GM19438 (cell line): Measurements from ENCODE around the gene NBAS.
A peak's percentile ranks its signal among the peaks of the same experiment; 100 is the strongest.

ENCODE experiments used
- ATAC-seq: cut with Tn5 transposase; IDR thresholded peaks from one replicate; pipeline ENCODE4 v1.9.1; 2021; ENCODE audit warnings: low read depth; ENCODE audit not compliant: unreplicated experiment

The NBAS gene

DNA sequence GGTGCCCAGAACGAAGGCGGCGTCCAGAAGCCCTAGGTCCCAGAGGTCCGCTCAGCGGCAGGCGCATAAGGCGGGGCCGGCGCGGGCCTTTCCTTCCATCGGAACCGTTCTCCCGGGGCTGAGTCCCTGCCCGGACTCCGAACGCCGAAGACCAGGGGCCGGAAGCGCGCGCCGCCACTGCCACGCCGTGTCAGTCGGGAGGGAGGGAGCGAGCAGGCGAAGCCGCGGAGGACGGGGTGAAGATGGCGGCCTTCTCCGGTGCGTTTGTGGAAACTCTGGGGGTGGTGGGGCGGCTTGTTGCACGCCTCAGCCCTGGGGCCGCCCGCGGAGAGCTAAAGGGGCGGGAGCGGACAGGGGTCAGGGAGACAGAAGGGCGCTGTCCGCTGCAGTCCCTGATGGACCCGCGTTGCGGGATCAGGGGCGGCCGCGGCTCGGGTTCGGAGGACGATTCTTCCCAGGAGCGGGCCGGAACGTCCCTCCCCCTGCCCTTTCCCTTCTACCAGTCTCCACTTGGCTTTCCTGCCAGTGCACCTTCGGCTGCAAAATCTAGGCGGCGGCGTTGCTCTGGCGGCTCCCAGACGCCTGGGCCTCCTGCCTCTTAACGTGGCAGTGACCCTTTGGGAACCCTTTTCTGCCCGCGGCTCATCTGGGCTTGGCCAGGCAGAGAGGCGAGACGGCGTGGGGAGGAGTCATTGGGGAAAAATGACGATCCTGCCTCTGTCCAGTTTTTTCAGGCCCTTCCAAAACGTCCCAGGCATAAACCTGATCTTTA is 30.7 kb upstream of the NBAS start, which contains the start of gene DDX1:
DDX1 (plus strand) TSS at position 177 of the 772 bp plus-strand sequence; CDS start at position 243, 66 bp downstream.
- ATAC-seq = peak; percentile 91

DNA sequence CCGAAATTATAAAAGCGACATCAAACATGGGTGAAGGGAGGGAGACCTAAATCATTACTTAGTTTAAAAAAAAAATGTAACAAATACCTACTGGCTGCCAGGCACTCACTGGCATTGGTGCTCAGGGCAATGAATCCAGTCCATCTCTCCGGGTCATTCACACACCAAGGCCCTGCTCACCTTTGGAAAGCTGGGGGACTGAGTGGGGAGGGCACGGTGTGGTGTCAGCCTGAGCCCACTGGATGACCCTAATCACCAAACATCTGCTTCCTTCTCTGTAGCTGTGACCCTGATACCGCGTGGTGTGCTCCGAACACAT is 30.2 kb upstream of the NBAS start:
- no peak for ATAC-seq

DNA sequence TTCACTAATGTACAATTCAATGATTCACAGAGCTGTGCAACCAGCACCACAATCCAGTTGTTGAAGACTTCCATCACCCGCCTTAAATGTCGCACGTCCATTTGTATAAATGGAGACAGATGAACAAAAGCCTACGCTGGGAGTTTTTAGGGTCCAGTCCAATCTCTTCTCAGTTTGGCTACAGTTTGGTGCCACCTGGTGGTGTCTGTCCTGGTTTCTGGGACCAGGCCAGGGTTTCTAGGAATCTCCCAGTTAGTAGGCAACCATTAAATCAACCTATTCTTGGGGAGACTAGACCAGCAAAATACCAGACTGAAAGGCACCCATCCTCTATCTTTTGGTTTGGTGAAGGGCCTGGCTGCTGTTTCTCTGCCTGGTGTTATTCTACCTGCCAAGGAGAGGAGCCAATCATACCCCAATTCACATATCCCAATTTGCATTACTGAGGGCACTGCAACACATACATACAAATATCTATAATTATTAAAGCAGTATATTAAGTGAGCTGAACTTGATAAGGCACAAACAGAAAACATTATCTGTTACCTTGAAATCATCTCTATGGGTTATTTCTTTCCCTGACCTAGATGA is 27.3 kb upstream of the NBAS start:
- ATAC-seq = no peak

DNA sequence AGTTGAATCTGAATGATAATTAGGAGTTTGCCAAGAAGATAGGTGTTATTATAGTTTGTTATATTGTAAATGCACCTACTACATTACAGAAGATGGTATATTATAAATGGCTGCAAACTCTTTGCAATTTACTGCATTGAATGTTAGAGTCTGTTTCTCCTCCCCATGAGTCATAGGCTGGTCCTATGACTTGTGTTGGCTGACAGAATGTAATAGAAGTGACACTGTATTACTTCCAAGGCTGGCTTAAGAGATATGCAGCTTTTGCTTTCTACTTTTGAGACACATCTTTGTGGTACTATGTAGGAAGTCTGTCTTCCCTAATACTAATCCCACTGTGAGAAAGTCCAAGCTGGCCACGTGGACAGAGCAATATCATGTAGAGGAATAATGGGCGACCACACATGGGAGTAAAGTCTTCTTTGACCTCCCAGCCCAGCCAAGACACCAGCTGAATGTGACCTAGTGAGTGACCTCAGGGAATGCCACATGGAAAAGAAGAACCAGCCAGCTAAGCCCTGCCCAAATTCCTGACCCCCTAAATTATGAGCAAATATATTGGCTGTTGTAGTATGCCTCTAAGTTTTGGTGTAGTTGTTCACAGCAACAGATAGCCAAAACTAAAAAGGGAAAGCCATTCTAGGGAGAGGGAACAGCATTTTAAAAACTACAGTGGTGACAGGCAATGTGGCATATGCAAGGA is 23.8 kb upstream of the NBAS start:
- no peak for ATAC-seq

DNA sequence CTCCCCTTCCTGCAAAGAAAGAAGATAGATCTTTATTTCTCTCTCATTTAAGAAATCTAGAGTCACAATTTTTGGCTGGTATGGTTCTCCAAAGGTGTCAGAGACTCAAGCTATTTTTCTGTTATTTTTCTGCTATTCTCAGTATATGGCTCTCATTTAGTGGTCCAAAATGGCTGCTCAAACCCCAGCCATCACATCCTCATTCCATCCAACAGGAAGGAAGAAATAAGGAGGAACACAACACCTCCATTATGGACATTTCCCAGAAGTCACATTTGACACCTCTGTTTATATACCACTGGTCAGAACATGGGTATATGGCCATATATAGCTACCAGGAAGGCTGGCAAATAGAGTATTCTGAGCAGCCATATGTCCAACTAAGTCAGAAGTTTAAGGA is 23.2 kb upstream of the NBAS start:
- no peak for ATAC-seq

DNA sequence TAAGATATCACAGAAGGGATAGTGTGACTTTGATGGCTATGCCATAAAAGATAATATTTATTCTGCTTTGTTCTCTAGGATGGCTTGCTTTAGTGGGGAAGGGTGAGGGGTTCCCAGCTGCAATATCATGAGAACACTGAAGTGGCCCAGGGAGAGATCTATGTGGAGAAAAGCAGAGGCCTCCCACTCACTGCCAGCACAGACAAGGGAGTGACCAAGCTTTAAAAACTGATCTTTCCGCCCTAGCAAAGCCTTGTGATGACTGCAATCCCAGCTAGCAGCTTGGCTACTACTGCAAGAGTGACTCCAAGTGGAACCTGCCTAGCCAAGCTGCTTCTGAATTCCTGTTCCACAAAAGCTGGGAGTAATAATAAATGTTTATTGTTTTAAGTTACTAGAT is 22.7 kb upstream of the NBAS start:
- no peak for ATAC-seq

DNA sequence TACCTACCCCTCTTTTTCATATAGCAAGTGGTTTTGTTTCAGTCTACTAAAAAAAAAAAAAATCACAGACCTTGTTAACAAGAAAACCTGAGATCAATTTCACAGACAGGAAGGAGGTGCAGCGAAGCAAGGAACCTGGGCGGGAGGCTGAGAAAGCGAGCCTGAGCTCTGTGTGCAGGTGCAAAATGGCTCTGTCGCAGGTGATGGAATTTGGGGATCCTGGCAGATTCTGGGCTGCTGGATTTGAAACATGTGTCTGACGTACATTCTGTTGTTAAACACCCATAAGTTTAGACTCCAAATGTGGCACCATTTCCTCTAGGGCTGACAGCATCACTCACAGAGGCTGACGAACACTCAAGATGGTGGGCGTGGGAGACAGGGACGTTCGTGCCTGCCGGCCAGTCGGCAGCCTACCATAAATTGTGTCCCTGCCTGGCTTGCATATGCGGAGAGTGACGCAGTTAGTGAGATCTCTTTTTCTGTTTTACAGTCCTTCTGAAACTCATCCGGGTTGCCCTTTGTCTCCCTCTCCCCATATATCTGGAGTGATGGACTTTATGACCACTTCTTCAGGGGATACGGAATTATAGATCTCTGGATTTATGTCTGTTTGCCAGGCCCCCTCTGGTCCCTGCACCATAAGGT is 21.7 kb upstream of the NBAS start:
- peak; percentile 58 for ATAC-seq

DNA sequence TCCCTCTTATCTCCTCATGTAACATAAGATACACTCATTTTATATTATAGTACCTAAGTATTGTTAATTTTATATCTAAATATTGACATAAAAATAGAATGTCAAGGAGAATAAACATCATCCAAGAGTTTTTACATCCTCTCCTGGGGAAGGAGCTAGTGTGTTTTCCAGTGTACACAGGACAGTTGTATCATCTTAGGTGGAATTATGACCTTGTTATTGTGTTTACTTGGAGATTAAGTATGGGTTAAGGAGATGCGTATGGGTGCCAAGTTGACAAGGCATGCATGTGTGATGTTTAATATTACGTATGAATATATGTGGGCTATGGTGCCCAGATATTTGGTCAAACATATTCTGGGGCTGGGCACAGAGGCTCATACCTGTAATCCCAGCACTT is 19.3 kb upstream of the NBAS start:
- no peak for ATAC-seq

DNA sequence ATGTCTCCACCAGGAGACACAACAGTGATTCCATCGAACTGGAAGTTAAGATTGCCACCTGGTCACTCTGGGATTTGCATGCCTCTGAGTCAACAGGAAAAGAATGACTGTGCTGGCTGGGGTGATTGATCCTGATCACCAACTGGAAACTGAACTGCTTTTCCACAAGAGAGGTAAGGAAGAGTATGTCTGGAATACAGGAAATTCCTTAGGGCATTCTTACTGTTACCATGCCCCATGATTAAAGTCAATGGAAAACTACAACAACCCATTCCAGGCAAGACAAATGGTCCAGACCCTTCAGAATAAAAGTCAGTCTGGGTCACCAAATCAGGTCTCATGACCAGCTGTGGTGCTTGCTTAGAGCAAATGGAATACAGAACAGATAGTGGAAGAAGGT is 18.5 kb upstream of the NBAS start:
- no peak for ATAC-seq

DNA sequence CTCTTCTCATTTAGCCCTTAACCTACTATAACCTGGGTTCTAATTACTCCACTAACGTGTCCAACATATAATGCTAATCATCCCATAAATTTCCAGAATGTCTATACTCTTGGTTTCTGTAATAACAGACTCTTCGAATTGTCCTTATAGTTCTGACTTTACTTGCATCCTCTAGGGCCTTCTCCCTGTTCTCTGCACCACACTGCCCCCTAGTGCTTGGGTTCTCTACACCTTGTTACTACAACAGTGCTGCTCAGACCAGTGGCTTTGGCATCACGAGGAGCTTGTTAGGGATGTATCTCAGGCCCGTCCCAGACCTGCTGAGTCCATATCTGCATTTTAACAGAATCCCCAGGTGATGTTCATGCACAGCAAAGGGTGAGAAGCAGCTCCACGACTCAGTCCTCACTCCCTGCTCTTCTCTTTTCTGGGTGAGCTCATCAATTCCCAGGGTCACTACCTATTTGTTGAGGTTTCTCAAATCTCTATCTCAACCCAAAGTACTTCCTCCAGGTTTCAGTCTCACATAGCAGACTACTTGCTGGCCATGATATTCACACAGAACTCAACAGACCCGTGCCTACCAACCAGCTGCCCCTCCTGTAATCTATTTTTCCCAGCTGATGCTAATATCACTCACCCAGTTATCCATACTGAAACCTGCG is 16.1 kb upstream of the NBAS start:
- ATAC-seq = peak; percentile 97

DNA sequence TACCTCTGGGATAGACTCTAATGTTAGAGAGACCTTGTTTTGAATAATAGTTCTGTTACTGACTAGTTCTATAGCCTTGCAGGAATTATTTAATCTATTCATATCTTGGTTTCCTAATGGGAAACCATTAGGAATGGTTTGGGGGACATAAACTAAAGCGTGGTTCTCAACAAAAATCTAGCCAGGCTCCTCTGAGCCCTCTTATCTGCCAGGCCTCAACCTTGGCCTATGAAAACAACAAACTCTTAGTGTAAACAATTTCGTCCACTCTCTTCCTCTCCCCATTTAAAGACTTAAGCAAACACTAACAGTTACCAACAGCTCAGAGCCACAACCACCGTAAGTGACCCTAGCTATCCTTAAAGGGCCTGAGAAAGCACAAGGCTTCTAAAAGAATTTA is 10.6 kb upstream of the NBAS start:
- no peak for ATAC-seq

DNA sequence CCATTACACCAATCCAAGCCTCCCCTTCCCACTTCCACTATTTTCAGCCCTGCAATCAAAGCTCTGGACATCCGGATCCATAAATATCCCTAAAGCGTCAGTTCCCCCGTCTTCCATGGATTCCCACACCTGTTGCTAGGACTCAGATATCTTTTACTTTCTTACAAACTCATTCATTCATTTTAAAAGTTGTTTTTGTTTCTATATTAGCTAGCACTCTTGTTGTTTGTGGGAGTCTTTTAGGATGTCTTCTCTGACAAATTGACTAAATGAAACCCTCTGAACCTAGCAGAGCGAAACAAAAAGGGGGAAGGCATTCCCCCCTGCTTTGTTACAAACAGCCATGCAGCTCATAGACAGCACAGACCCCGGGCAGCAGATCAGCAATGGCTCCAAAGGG is 9.0 kb upstream of the NBAS start:
- ATAC-seq = no peak

DNA sequence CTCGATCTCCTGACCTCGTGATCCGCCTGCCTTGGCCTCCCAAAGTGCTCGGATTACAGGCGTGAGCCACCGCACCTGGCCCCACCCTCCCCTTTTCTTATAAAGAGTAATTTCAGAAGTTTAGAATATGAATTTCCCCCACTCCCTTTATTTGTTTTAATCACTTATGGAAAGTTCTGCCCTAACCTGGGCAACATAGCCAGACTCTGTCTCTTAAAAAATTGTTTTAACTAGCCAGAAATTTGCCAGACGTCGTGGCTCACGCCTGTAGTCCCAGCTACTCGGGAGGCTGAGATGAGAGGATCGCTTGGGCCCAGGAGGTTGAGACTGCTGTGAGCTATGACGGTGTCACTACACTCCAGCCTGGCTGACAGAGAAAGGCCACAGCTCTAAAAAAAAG is 7.7 kb upstream of the NBAS start:
- ATAC-seq = no peak

DNA sequence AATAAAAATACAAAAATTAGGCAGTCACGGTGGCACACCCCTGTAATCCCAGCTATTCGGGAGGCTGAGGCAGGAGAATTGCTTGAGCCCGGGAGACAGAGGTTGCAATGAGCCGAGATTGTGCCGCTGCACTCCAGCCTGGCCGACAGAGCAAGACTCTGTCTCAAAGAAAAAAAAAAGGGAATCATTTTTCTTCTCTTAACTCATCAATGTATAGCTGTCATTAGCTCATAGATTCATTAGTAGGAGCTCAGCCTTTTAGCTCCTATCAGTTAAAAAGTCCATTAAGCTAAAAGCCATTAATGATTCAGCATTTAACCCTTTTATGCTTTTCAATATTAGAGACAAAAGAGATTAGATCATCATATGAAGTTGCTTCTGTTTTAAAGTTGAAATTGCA is 5.8 kb upstream of the NBAS start:
- no peak for ATAC-seq

DNA sequence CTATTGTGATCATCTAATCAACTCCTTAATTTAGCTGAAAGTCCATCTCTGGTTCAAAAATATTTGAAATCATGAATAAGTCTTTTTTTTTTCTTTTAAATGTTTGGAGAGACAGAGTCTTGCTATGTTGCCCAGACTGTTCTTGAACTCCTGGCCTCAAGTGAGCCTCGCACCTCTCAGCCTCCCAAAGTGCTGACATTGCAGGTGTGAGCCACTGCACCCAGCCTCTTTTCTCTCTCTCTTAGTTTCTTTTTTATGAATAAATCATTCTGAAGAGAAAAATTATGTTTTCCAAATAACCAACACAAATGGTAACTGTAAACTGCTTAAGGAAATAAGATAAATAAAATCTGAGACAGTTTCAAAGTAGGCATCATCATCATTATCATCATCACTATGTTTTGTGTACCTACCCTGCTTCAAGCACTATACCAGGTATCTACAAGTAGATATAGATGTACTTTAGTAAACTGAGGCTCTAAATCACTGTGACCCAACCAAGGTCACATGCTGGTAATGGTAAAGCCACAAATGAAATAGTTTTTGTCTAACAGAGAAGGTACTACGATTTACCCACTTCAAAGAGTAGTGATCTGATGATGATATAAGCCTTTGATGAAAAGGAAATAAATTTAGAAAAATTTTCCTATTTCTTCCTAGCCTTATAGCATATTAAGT is 5.0 kb upstream of the NBAS start:
- no peak for ATAC-seq

DNA sequence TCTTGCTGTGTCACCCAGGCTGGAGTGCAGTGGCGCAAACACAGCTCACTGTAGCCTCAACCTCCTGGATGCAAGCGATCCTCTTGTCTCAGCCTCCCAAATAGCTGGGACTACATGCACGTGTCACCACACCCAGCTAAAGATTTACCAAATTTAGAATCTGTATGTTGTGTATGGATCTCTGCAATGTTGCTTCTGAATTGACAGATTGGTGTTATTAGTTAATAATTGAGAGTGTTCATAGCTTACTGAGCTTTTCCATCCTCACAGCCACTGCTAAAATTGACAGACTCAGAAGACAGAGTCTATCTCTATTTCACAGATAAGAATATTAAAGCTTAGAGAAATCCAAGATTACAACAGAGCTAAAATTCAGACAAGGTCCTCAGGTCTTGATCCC is 4.3 kb upstream of the NBAS start:
- ATAC-seq = no peak

DNA sequence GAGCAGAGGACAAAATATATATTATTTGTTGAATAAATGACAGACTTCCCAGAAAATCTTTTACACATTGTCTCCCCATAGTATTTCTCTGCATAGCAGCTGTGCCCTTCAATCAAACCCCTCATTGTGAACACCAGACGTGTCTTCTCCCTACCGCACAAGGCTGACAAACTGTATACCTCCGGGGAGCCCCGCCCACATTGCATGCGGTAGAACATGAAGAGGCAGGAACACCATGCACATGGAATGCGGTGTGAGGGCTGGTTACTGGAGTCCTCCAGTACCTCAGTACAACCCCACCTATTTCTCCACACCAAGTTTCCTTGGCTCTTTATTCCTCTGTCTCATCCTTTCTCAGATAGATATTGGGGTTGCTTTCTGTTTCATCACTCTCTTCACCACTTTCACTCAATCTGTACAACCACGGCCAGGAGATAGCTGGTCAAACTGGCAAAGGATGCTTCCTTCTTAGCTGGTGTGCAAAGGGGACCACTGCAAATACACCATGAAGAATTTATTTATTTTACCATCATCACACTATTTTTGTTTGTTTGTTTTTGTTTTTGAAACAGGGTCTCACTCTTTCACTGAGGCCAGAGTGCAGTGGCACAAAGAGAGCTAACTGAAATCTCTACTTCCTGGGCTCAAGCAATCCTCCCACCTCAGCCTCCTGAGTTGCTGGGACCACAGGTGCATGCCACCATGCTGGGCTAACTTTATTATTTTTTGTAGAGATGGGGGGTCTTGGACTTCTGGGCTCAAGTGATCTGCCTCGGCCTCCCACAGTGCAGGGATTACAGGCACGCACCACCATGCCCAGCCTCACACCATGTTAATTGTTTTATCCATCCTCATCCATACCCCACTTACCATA is 2.3 kb upstream of the NBAS start:
- no peak for ATAC-seq

DNA sequence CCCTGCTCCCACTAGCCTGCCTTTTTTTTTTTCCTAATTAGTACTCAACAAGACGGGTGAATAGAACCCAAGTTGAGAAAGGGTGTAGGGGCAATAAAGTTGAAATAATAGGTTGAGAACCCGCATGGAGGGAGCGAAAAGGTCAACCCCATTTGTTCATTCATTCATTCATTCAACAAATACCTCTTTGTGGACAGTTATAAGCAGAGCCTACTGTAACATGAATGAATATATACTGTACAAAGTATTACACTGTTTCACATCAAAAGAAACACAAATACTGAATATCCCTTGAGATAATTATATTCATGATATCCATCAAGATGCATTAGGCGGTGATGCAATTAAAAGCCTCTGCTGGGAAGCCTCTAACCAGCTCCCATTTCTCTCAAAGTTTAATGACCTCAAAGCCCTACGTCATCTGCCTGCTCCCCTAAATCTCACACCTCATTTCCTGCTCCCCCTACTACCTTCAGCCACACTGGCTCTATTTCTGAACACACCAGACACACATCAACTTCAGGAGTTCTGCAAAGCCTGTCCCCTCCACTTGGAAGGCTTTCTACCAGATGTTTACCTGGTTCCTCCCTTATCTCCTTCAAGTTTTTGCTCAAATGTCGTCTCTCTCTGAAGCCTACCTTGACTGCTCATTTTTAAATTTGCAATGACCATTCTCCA is 1.4 kb upstream of the NBAS start:
- no peak for ATAC-seq
